HEK293T (cell line): Measurements from ENCODE around the gene SORT1.

Source experiments
- CTCF ChIA-PET: fragments of 350-600 bp; formaldehyde crosslinking; extraction: SDS; loops from one replicate; lab custom pipeline; 2021; ENCODE audit warnings: antibody characterized with exemption, inconsistent platforms; lab: Yijun Ruan, JAX
- POLR2A ChIA-PET: fragments of 350-600 bp; formaldehyde crosslinking; extraction: SDS; loops from one replicate; lab custom pipeline; 2020; ENCODE audit warnings: antibody characterized with exemption, inconsistent platforms; lab: Yijun Ruan, JAX
- DNase-seq: peaks from one replicate; pipeline ENCODE4 v3.0.0; 2012; ENCODE audit warnings: mixed read lengths; ENCODE audit errors: extremely low spot score
- ARNT ChIP-seq: fragments of 450-650 bp; IDR thresholded peaks from 2 replicates; pipeline ENCODE4 v1.6.1; 2017; ENCODE audit warnings: mild to moderate bottlenecking
- BHLHE40 ChIP-seq: fragments of 450-650 bp; IDR thresholded peaks from 2 replicates; pipeline ENCODE4 v1.6.1; 2016; ENCODE audit warnings: mild to moderate bottlenecking, moderate library complexity, borderline replicate concordance
- CTBP1 ChIP-seq: fragments of 450-650 bp; IDR thresholded peaks from 2 replicates; pipeline ENCODE4 v1.6.1; 2016; ENCODE audit warnings: borderline replicate concordance
- ELF4 ChIP-seq: fragments of 450-650 bp; IDR thresholded peaks from 2 replicates; pipeline ENCODE4 v1.6.1; 2017; ENCODE audit warnings: antibody characterized with exemption
- FOXA1 ChIP-seq: fragments of 450-650 bp; IDR thresholded peaks from 2 replicates; pipeline ENCODE4 v1.6.1; 2016; ENCODE audit warnings: mild to moderate bottlenecking
- FOXK2 ChIP-seq: fragments of 450-650 bp; IDR thresholded peaks from 2 replicates; pipeline ENCODE4 v1.6.1; 2016; ENCODE audit warnings: mild to moderate bottlenecking
- FOXM1 ChIP-seq: fragments of 450-650 bp; IDR thresholded peaks from 2 replicates; pipeline ENCODE4 v1.6.1; 2017; ENCODE audit warnings: mild to moderate bottlenecking, borderline replicate concordance
- HDGF ChIP-seq: fragments of 450-650 bp; IDR thresholded peaks from 2 replicates; pipeline ENCODE4 v1.6.1; 2017; ENCODE audit warnings: antibody characterized with exemption, borderline replicate concordance
- L3MBTL2 ChIP-seq: fragments of 450-650 bp; conservative IDR thresholded peaks from 2 replicates; pipeline ENCODE4 v1.6.1; 2016; ENCODE audit warnings: mild to moderate bottlenecking
- LEF1 ChIP-seq: fragments of 450-650 bp; IDR thresholded peaks from 2 replicates; pipeline ENCODE4 v1.6.1; 2017; ENCODE audit warnings: mild to moderate bottlenecking, borderline replicate concordance
- NFRKB ChIP-seq: fragments of 450-650 bp; IDR thresholded peaks from 2 replicates; pipeline ENCODE4 v1.6.1; 2016; ENCODE audit warnings: mild to moderate bottlenecking, moderate library complexity
- SP1 ChIP-seq: fragments of 450-650 bp; IDR thresholded peaks from 2 replicates; pipeline ENCODE4 v1.6.1; 2017
- SUZ12 ChIP-seq: fragments of 450-650 bp; IDR thresholded peaks from 2 replicates; pipeline ENCODE4 v1.6.1; 2016; ENCODE audit warnings: mild to moderate bottlenecking
- TARDBP ChIP-seq: fragments of 450-650 bp; IDR thresholded peaks from 2 replicates; pipeline ENCODE4 v1.6.1; 2016
- ZNF384 ChIP-seq: fragments of 450-650 bp; IDR thresholded peaks from 2 replicates; pipeline ENCODE4 v1.6.1; 2016
- TF ChIP-seq, protein P1 (sequence below): fragments of 450-650 bp; IDR thresholded peaks from 2 replicates; pipeline ENCODE4 v1.6.1; 2016

The SORT1 gene

DNA sequence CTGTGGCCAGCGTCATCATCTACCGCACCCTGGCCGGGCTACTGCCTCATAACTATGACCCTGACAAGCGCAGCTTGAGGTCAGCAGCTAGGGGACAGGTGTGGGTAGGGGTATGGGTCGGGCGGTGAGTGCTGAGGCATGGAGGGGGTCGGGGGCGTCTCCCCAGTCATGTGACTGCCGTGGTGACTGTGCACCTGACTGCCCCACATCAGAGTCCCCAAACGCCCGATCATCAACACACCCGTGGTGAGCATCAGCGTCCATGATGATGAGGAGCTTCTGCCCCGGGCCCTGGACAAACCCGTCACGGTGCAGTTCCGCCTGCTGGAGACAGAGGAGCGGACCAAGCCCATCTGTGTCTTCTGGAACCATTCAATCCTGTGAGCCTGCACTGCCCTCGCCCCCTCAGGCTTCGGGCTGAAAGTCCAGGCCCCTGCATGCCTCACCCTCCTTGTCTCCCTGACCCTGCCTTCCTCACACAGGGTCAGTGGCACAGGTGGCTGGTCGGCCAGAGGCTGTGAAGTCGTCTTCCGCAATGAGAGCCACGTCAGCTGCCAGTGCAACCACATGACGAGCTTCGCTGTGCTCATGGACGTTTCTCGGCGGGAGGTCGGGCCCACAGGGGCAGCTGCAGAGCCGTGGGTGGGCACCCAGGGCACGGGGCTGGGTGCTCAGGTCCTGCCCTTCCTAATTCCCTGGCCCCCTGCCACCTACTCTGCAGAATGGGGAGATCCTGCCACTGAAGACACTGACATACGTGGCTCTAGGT is 128.3 kb downstream of the SORT1 start:
- TF ChIP-seq BHLHE40 (no peak), CTBP1 (no peak)

GRCh38 chr1:109268431-109269211 is 129.1 kb downstream of the SORT1 start:
- no peak for DNase-seq
- TF ChIP-seq FOXM1: no peak
- TF ChIP-seq BHLHE40: no peak
- TF ChIP-seq SUZ12: no peak
- no peak for TF ChIP-seq ARNT
- CTCF ChIA-PET: no interaction called here
- POLR2A ChIA-PET: interaction anchor here (1.6 kb wide), 1 partner anchor 129 kb away, joined by 4 read pairs; the partner anchor contains the start of gene SORT1

More for the DNA sequence above, 128.3 kb downstream of the SORT1 start:
- POLR2A ChIA-PET: no interaction called here
- DNase-seq: no peak
- CTCF ChIA-PET: no interaction called here

- TF ChIP-seq ARNT: no peak
- no peak for TF ChIP-seq TARDBP
- no peak for TF ChIP-seq HDGF
- TF ChIP-seq LEF1: no peak
- no peak for TF ChIP-seq SP1
- TF ChIP-seq ELF4: no peak
- TF ChIP-seq FOXK2: no peak
- no peak for TF ChIP-seq L3MBTL2
- TF ChIP-seq CTBP1: no peak
- TF ChIP-seq FOXM1: no peak
- no peak for TF ChIP-seq SUZ12
- TF ChIP-seq, protein P1, sequence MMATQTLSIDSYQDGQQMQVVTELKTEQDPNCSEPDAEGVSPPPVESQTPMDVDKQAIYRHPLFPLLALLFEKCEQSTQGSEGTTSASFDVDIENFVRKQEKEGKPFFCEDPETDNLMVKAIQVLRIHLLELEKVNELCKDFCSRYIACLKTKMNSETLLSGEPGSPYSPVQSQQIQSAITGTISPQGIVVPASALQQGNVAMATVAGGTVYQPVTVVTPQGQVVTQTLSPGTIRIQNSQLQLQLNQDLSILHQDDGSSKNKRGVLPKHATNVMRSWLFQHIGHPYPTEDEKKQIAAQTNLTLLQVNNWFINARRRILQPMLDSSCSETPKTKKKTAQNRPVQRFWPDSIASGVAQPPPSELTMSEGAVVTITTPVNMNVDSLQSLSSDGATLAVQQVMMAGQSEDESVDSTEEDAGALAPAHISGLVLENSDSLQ: no peak
- POLR2A ChIA-PET: interaction anchor here (1.6 kb wide), 1 partner anchor 130 kb away, joined by 4 read pairs; the partner anchor contains the start of gene SORT1
- no peak for DNase-seq
- CTCF ChIA-PET: no interaction called here
These were observed 129.9 kb downstream of the SORT1 start for GRCh38 chr1:109267743-109268300.

DNA sequence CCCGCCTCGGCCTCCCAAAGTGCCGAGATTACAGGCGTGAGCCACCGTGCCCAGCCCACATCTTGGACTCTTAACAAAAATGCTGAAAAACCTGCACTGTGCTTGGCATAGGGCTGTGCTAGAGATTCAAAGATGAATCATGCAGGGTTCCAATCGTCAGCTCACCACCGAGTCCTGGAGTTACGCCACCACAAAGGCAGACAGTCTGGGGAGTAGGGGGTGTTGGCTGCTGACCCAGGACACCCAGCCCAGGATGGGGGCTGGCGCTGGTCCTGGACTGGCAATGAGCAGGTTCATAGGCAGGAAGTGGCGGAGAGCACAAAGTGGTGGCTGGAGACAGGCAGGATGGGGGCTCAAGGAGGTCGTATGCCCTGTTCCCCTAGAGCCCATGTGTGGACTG is 130.8 kb downstream of the SORT1 start:
- TF ChIP-seq FOXM1 (no peak), FOXA1 (no peak), LEF1 (no peak), SP1 (no peak), L3MBTL2 (no peak), TARDBP (no peak), ZNF384 (no peak), FOXK2 (no peak), SUZ12 (no peak)
- CTCF ChIA-PET: no interaction called here
- POLR2A ChIA-PET: interaction anchor here (1.6 kb wide), 1 partner anchor 131 kb away, joined by 4 read pairs; the partner anchor contains the start of gene SORT1
- no peak for DNase-seq

- no peak for DNase-seq
- TF ChIP-seq FOXM1: no peak
- TF ChIP-seq HDGF: no peak
- no peak for TF ChIP-seq ELF4
- TF ChIP-seq SUZ12: no peak
- no peak for TF ChIP-seq ARNT
- no peak for TF ChIP-seq CTBP1
- no peak for TF ChIP-seq FOXA1
- TF ChIP-seq NFRKB: no peak
- ChIA-PET CTCF (interaction anchor here (2.1 kb wide), 1 partner anchor 267 kb away, joined by 9 read pairs; no protein-coding TSS in a partner anchor), POLR2A (interaction anchor here (0.6 kb wide), 1 partner anchor 113 kb away, joined by 5 read pairs; no protein-coding TSS in a partner anchor)
These were observed 131.9 kb downstream of the SORT1 start for GRCh38 chr1:109265741-109266330.

DNA sequence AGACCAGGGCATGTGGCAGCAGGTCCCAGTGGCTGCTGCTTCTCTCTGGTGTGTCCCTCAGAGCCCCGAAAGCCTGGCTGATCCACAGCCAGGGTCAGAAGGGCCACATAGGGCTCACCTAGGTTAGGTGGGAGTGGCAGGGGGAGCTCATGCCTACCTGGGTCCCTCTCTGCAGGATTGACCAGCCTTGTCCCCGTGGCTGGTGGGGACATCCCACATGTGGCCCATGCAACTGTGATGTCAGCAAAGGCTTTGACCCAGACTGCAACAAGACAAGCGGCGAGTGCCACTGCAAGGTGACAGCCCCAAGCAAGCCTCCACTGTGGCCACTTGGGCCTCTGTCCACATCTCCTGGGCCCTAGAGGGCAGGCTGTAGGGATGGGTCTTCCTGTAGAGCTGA is 132.7 kb downstream of the SORT1 start:
- TF ChIP-seq ELF4: no peak
- no peak for TF ChIP-seq HDGF
- no peak for TF ChIP-seq FOXA1
- TF ChIP-seq CTBP1: no peak
- TF ChIP-seq NFRKB: no peak
- TF ChIP-seq ZNF384: no peak
- no peak for TF ChIP-seq L3MBTL2
- TF ChIP-seq LEF1: no peak
- TF ChIP-seq SUZ12: no peak
- no peak for TF ChIP-seq BHLHE40
- TF ChIP-seq TARDBP: no peak
- CTCF ChIA-PET: interaction anchor here (1.0 to 2.2 kb wide), 4 partner anchors 12 to 268 kb away, joined by 3 to 12 read pairs (median 6); partner anchors contain the start of genes CELSR2 and SORT1
- POLR2A ChIA-PET: interaction anchor here (1.0 to 1.2 kb wide), 2 partner anchors 51 to 133 kb away, joined by 3 read pairs; partner anchors contain the start of genes SARS1 and SORT1
- DNase-seq: no peak

GRCh38 chr1:109264379-109264755 is 133.4 kb downstream of the SORT1 start:
- ChIA-PET POLR2A (interaction anchor here (1.0 to 1.2 kb wide), 2 partner anchors 51 to 134 kb away, joined by 3 read pairs; partner anchors contain the start of genes SARS1 and SORT1), CTCF (interaction anchor here (0.7 to 2.2 kb wide), 7 partner anchors 10 to 268 kb away, joined by 3 to 12 read pairs (median 6); partner anchors contain the start of genes CELSR2 and SORT1)
- no peak for DNase-seq
- TF ChIP-seq TARDBP (no peak), ELF4 (no peak), SP1 (no peak), HDGF (no peak), BHLHE40 (no peak), FOXA1 (no peak), NFRKB (no peak), FOXM1 (no peak), ARNT (no peak), ZNF384 (no peak), FOXK2 (no peak), SUZ12 (no peak), CTBP1 (no peak), L3MBTL2 (no peak), LEF1 (no peak)
- TF ChIP-seq, protein P1: no peak
